NB4 (cell line): ENCODE measurements around the gene OPALIN.

ENCODE experiments used
- DNase-seq: peaks from one replicate; pipeline ENCODE4 v3.0.0; 2010; ENCODE audit warnings: low read depth
- H3K4me3 ChIP-seq: one replicate; pipeline ENCODE4 v1.5.1; 2011; ENCODE audit warnings: mild to moderate bottlenecking, low read depth, low read length, moderate library complexity
- CTCF ChIP-seq: IDR thresholded peaks from one replicate; pipeline ENCODE4 v1.5.1; 2012; ENCODE audit warnings: low read depth, low read length
- MAX ChIP-seq: IDR thresholded peaks from 2 replicates; pipeline ENCODE4 v1.6.1; 2011; ENCODE audit warnings: low read depth, low read length
- MYC ChIP-seq: IDR thresholded peaks from 2 replicates; pipeline ENCODE4 v1.6.1; 2011; ENCODE audit warnings: low read depth, low read length
- POLR2A ChIP-seq: IDR thresholded peaks from 2 replicates; pipeline ENCODE4 v1.6.1; 2011; ENCODE audit warnings: mild to moderate bottlenecking; ENCODE audit not compliant: insufficient read length; ENCODE audit errors: extremely low read depth

Gene OPALIN

GRCh38 chr10:96358851-96359540 lies at the start of gene OPALIN:
Gene OPALIN (minus strand): TSS chr10:96359002. CDS start chr10:96358896, 106 bp downstream.
- TF ChIP-seq CTCF (no peak), MYC (no peak), POLR2A (no peak), MAX (no peak)
- DNase-seq, result no peak
- H3K4me3 ChIP-seq, result no peak within 1 kb of the TSS

- no peak for TF ChIP-seq MYC
- TF ChIP-seq POLR2A, result no peak
- no peak for TF ChIP-seq MAX
- TF ChIP-seq CTCF, result no peak
- DNase-seq, result no peak
- no peak overlapping the region for H3K4me3 ChIP-seq
These were observed 49.4 kb upstream of the OPALIN start for GRCh38 chr10:96408201-96408600.

- TF ChIP-seq CTCF (no peak), MAX (no peak), POLR2A (no peak), MYC (no peak)
- H3K4me3 ChIP-seq, result no peak overlapping the region
- no peak for DNase-seq
These were observed 48.8 kb upstream of the OPALIN start for GRCh38 chr10:96407560-96408069.

- no peak overlapping the region for H3K4me3 ChIP-seq
- no peak for TF ChIP-seq MYC
- TF ChIP-seq CTCF, result no peak
- no peak for TF ChIP-seq POLR2A
- no peak for TF ChIP-seq MAX
- no peak for DNase-seq
These were observed 47.3 kb upstream of the OPALIN start for GRCh38 chr10:96406091-96406490.

- no peak overlapping the region for H3K4me3 ChIP-seq
- TF ChIP-seq MAX (no peak), CTCF (no peak), POLR2A (no peak), MYC (no peak)
- DNase-seq, result no peak
These were observed 43.9 kb upstream of the OPALIN start for GRCh38 chr10:96402417-96403305.
